Measurements from ENCODE around the gene ISLR.

DNA sequence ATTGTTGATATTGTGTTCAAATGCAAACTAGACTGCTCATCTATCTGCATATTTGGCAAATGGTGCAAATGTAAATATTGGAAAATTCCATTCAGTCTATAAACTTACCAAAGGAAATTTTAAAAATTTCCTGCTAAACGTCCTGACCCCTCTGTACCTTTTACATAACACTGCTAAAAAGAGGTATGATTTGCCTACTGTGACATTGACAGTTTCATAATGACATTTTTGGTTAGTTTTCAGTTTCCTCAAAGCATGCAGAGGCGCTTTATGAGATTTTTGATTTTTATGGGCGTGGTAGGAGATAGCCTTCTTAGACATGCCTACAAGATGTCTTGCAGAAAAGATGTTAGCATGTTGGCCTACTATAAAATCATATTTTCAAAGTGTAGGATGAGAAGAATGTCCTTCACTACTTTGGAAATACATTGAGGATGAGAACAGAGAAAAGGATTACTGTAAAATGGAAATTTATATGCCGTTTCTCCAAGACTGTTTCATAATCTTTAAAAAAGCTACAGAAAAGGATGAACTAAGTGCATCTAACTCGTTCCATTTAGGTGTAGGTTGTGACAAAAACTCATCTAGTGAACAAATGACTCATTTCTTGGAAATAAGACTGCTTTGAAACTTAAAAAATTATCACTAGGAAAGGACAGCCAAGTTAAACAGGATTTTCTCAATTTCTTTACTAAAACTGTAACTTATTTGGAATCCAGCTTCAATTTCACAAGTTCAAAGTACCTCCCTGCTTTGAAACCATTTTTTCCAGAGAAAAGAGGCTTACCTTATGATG lies 14.5 kb upstream of the ISLR start:
- TF ChIP-seq CTCF (conservative IDR thresholded peaks at IDR 0.05 in 1 of 2, IDR thresholded peaks at IDR 0.05 in 1 of 2; ENCODE audit: low read depth in 1 of 2, low read length in 2 of 2) (no peak), EZH2 (IDR thresholded peaks at IDR 0.05; ENCODE audit: low read length, missing control alignments) (no peak)

Data from fibroblast of lung (primary cell).